SHP77 (cell line): Measurements from ENCODE around the gene PPM1F.
"Not testable (repeated sequence)": the region's sequence is repeated elsewhere in the genome, so short reads cannot be mapped to it uniquely, and the experiment has no call there.

Experiments
- DNase-seq, 2 experiments: peaks; one replicate each; lab custom pipeline; 2025; lab: John Stamatoyannopoulos, UW

Gene PPM1F

GRCh38 chr22:21894799-21895198 lies 57.8 kb downstream of the PPM1F start:
- no peak for DNase-seq

- no peak for DNase-seq
Measured at GRCh38 chr22:21889251-21889990, 63.2 kb downstream of the PPM1F start.

GRCh38 chr22:21887841-21888240 lies 64.8 kb downstream of the PPM1F start:
- no peak for DNase-seq

GRCh38 chr22:21883930-21884329 lies 68.7 kb downstream of the PPM1F start:
- DNase-seq = not testable (repeated sequence)

GRCh38 chr22:21882754-21883333 lies 69.8 kb downstream of the PPM1F start:
- DNase-seq = not testable (repeated sequence)

GRCh38 chr22:21881841-21882753 lies 70.6 kb downstream of the PPM1F start:
- no peak for DNase-seq

GRCh38 chr22:21876486-21877176 lies 76.0 kb downstream of the PPM1F start:
- DNase-seq = no peak

- DNase-seq = not testable (repeated sequence)
Measured at GRCh38 chr22:21874953-21875352, 77.7 kb downstream of the PPM1F start.

- no peak for DNase-seq
Measured at GRCh38 chr22:21873619-21874018, 79.0 kb downstream of the PPM1F start.

GRCh38 chr22:21872741-21873140 lies 79.9 kb downstream of the PPM1F start:
- DNase-seq = not testable (repeated sequence)
